GM21529 (cell line): ENCODE data around the gene C11orf52.
"Not testable (repeated sequence)": the region's sequence is repeated elsewhere in the genome, so short reads cannot be mapped to it uniquely, and the experiment has no call there.

Source experiments
- ATAC-seq: cut with Tn5 transposase; IDR thresholded peaks from one replicate; pipeline ENCODE4 v1.9.1; 2021; ENCODE audit not compliant: unreplicated experiment

Gene C11orf52

DNA sequence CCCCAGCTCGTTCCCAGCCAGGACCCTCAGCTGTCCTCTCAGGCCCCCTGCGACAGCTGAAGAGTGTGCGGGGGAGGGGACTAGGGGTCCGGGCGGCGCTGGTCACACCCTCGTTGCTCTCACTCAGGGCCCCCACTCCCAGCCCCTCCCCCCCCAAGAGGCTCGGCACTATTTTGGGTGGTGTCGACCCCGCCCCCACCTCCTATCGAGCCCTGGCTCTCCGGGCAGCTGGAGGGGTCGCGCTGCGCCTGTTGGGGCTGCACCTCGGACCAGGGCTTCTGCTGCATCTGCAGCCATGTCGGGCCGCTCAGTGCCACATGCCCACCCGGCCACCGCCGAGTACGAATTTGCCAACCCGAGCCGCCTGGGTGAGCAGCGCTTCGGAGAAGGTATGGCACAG is 6.2 kb upstream of the C11orf52 start, which contains the start of gene HSPB2:
Gene HSPB2, plus strand, starts transcription at position 200 of the 400 bp plus-strand sequence. Its CDS starts 96 bp downstream, at position 296.
- no peak for ATAC-seq

GRCh38 chr11:111913031-111913861 is 5.5 kb upstream of the C11orf52 start:
- no peak for ATAC-seq

DNA sequence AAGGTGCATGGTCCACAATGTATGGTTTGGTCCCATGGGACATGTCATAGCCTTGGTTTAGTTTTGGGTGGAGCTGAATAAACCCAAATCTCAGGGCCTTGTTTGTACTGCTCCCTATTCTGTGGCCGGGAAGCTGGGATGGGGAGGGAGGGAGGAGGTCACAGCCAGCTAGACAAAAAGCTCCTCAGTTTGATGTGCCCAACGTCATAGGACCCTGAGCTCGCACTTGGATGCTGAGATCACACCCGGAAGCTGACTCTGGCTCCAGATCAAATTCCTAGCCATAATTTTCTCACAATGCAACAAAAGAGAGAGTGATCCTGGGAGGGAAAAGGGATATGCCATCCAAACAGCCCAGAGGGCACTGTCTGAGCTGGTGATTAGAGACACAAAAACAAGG is 4.7 kb upstream of the C11orf52 start:
- ATAC-seq, result no peak

- no peak for ATAC-seq
Observed at GRCh38 chr11:111916768-111917167, 1.9 kb upstream of the C11orf52 start.

- no peak for ATAC-seq
Observed at GRCh38 chr11:111917312-111917711, 1.4 kb upstream of the C11orf52 start.

GRCh38 chr11:111917788-111918187 is 925 bp upstream of the C11orf52 start:
- no peak for ATAC-seq

DNA sequence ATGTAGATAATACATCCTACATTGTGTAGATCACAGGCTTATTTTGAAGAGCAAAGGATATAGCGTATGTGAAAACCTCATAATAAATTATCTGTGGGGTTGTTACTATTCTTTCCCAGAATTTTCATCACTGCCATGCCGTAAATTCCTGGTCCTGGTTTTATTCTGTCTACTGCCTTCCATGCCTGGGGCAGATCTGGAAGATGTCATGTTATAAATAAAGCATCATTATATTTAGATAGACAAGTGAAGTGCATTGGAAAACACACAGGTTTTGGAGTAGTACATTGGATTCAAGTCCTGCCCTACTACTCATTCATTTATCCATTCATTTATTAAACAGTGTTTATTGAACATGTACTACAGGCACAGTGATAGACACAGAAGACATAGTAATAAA is 2.2 kb downstream of the C11orf52 start:
- no peak for ATAC-seq

GRCh38 chr11:111921541-111922230 is 3.0 kb downstream of the C11orf52 start:
- no peak for ATAC-seq

- ATAC-seq, result no peak
Observed at GRCh38 chr11:111922803-111923202, 4.1 kb downstream of the C11orf52 start.

DNA sequence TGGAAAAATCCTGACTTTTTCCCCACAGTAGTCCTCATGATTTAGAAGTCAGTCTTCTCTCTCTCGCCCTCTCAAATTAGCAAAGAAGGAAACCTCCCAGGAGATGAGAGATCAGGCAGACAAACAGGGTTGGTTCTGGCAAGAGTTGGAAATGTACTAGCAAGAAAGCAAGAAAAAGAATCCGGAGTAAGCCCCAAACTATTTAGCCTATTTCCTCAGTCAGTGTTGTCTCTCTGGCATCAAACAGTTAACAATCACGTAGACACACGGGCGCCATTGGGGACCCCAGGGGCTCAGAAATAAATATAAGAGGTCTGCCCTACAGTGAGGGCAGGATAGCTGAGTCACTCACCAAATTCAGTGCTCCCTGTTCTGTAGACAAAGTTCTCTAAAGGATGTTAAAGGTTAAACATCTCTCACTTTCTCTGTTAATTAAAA is 4.7 kb downstream of the C11orf52 start:
- no peak for ATAC-seq

- ATAC-seq, result no peak
Observed at GRCh38 chr11:111923951-111924350, 5.2 kb downstream of the C11orf52 start.

DNA sequence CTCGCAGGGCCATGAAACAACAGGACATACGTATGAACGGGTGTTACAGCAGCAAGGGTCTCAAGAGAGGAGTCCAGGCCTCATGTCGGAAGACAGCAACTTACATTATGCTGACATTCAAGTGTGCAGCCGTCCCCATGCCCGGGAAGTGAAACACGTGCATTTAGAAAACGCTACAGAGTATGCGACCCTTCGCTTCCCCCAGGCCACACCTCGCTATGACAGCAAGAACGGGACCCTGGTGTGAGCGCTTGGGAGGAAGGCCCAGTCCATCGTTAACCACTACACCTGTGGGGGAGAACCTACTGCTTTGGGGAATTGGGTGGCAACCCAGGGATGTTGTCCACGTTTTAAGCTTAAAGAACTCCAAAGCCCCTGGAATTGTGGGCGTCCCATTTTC is 7.2 kb downstream of the C11orf52 start:
- ATAC-seq, result no peak

- ATAC-seq, result peak; percentile 93
Observed at GRCh38 chr11:111926505-111927391, 8.0 kb downstream of the C11orf52 start.

DNA sequence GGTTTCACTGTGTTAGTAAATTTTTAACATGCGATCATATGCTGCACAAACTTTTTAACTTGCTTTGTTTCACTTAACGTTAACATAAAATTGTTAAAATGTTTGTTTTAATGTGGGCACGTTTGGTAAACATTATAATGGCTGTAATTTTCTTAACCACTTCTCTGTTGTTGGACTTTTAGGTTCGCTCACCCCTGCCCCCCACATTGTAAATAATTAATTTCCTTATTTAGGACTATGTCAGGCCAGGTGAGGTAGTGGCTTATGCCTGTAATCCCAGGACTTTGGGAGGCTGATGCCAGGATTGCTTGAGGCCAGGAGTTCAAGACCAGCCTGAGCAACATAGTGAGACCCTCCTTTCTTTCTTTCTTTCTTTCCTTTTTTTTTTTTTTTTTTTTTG is 11.8 kb downstream of the C11orf52 start:
- ATAC-seq, result no peak

- no peak for ATAC-seq
Observed at GRCh38 chr11:111932611-111932950, 13.9 kb downstream of the C11orf52 start.

DNA sequence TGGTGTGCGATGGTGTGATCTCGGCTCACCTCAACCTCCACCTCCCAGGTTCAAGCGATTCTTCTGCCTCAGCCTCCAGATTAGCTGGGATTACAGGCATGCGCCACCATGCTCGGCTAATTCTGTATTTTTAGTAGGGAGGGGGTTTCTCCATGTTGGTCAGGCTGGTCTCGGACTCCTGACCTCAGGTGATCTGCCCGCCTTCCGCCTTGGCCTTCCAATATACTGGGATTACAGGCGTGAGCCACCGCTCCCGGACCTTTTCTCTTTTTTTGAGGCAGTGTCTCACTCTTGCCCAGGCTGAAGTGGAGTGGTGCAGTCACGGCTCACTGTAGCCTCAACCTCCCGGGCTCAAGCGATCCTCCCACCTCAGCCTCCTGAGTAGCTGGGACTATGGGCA is 14.5 kb downstream of the C11orf52 start:
- ATAC-seq, result not testable (repeated sequence)

DNA sequence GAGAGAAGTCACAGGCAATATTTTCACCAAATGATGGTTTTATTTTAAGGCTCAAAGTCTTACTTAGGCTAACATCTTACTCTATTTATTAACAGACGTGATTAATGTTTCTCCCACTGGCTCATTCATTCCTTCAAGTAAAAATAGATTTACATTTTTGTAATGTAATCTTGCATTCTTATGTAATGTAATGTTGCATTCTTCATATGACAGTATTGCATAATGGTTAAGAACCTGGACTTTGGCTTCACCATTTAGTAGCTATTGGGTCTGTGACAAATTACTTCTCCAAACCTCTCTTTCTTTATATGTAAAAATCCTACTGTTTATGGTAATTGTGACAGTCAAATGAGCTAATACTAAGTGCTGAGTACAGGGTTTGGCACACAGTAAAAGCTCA is 15.2 kb downstream of the C11orf52 start:
- no peak for ATAC-seq

GRCh38 chr11:111934306-111934705 is 15.6 kb downstream of the C11orf52 start:
- no peak for ATAC-seq

- no peak for ATAC-seq
Observed at GRCh38 chr11:111935317-111936039, 16.8 kb downstream of the C11orf52 start.

DNA sequence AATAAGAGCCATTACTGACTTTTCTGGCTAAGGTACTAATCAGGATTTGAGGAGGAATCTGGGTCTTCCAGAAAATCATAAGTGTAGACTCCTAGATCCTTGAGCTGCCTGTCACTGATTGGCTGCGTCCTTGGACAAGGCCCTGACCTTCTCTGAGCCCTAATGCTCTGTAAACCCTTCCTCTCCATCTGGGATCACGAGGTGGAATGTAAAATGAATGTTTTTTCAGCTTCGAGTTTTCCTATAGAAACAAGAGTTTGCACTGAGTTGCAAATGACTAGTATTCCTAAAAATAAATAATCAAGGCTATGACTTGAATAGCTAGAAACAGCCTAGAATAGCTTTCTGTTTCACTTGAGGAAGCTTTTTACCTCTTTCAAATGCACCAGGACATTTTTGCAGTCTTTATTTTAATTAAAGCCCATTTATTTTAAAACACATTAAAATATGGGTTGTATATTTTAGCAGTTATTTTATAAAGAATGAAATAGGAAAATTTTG is 17.4 kb downstream of the C11orf52 start:
- no peak for ATAC-seq

DNA sequence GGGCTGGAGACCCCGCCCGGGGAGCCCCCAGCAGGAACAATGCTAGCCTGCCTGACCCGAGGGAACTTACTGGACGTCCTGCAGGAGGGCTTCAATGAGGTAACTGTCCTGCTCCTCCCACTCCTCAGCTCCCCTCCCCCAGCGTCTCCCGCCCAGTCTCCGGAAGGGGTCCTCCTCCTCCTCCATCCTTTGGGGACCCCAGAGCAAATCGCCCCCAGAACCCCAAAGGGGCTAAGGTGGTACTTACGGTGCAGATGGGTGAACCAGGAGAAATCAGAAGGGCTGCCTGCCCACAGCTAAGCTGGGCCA is 18.7 kb downstream of the C11orf52 start:
- no peak for ATAC-seq
